CD4-positive, alpha-beta memory T cell (primary cell): ENCODE measurements around the gene B3GALT6. TPM values are rescaled to one million over a fixed set of nuclear protein-coding genes. Genes with fewer than 3 reads are reported as not detected.

Source experiments
- CTCF ChIA-PET: fragments of 350-600 bp; sonication (Branson Sonifier 250); formaldehyde crosslinking; loops from one replicate; lab custom pipeline; 2021; ENCODE audit warnings: inconsistent platforms; ENCODE audit not compliant: partially characterized antibody; lab: Charles Lee
- POLR2A ChIA-PET: fragments of 350-600 bp; sonication (Branson Sonifier 250); formaldehyde crosslinking; loops from one replicate; lab custom pipeline; 2021; ENCODE audit not compliant: partially characterized antibody; lab: Charles Lee
- DNase-seq, 5 donors: peaks; one replicate each; pipeline versions ENCODE4 v3.0.0 to v3.0.0-alpha.2; 2020 to 2022; ENCODE audit warnings: mixed read lengths in 1 of 5
- H3K27ac ChIP-seq: one replicate; pipeline ENCODE4 v1.7.0; 2013; ENCODE audit warnings: low read depth, low read length
- H3K27me3 ChIP-seq: 2 replicates; pipeline ENCODE4 v1.7.0; 2013; ENCODE audit warnings: mild to moderate bottlenecking, low read length, moderate library complexity; ENCODE audit not compliant: insufficient read depth
- H3K36me3 ChIP-seq: 2 replicates; pipeline ENCODE4 v1.7.0; 2013; ENCODE audit warnings: mild to moderate bottlenecking, low read length, moderate library complexity; ENCODE audit not compliant: insufficient read depth
- H3K4me1 ChIP-seq: 2 replicates; pipeline ENCODE4 v1.7.0; 2013; ENCODE audit warnings: mild to moderate bottlenecking, low read length, moderate library complexity; ENCODE audit not compliant: insufficient read depth
- H3K4me3 ChIP-seq, 2 donors: one replicate each; pipeline ENCODE4 v1.7.0; 2013; ENCODE audit warnings: low read length in 2 of 2, mild to moderate bottlenecking in 1 of 2
- H3K9me3 ChIP-seq, 2 donors: one replicate each; pipeline ENCODE4 v1.7.0; 2013; ENCODE audit warnings: low read length in 2 of 2, control low read depth in 1 of 2; ENCODE audit not compliant: control insufficient read depth in 1 of 2
- H3K27ac Mint-ChIP-seq, 7 donors: one replicate each; pipeline ENCODE4 v1.8.0; 2020 to 2021; ENCODE audit warnings: mixed read lengths in 7 of 7, mild to moderate bottlenecking in 6 of 7, inconsistent platforms in 3 of 7, moderate library complexity in 3 of 7
- H3K27me3 Mint-ChIP-seq, 2 donors: one replicate each; pipeline ENCODE4 v1.8.0; 2020 to 2021; ENCODE audit warnings: mixed read lengths in 2 of 2
- H3K36me3 Mint-ChIP-seq, 2 donors: one replicate each; pipeline ENCODE4 v1.8.0; 2020 to 2021; ENCODE audit warnings: mixed read lengths in 2 of 2, inconsistent platforms in 1 of 2, mild to moderate bottlenecking in 1 of 2
- H3K4me1 Mint-ChIP-seq, 4 donors: one replicate each; pipeline ENCODE4 v1.8.0; 2020 to 2021; ENCODE audit warnings: mixed read lengths in 4 of 4, mild to moderate bottlenecking in 1 of 4
- H3K4me3 Mint-ChIP-seq, 8 donors: one replicate each; pipeline ENCODE4 v1.8.0; 2020 to 2021; ENCODE audit warnings: mixed read lengths in 8 of 8, mild to moderate bottlenecking in 7 of 8, moderate library complexity in 6 of 8, inconsistent platforms in 3 of 8
- H3K9me3 Mint-ChIP-seq, 8 donors: one replicate each; pipeline ENCODE4 v1.8.0; 2020 to 2021; ENCODE audit warnings: mixed read lengths in 8 of 8, mild to moderate bottlenecking in 5 of 8, inconsistent platforms in 3 of 8, moderate library complexity in 1 of 8
- intact Hi-C: fragments of 100-400 bp; cut with micrococcal nuclease; formaldehyde crosslinking; loops from one replicate; pipeline ENCODE4 v1.15.1; 2023
- polyA plus RNA-seq, 2 donors: library from polyadenylated mRNA; unstranded; fragments of 300-500 nt; fragmentation: Illumina TruSeq; gene quantifications; one replicate each; pipeline ENCODE4 v1.2.3, GENCODE V29; 2021
- total RNA-seq, 2 experiments: library from RNA; stranded (reverse); gene quantifications; one replicate each; pipeline ENCODE4 v1.2.3, GENCODE V29; 2021

B3GALT6 gene
- total and polyA plus RNA-seq, 4 experiments from 2014 or later, result 5.4 to 23.7 (median 18.7) TPM

- Histone ChIP-seq H3K4me3 (no peak overlapping the region), H3K27me3 (no peaks in the 10 kb centered on the region), H3K9me3 (no peaks in the 10 kb centered on the region), H3K4me1 (peaks cover 11% of the 10 kb centered on the region), H3K36me3 (peaks cover 50% of the 10 kb centered on the region), H3K27ac (no peak overlapping the region)
- Mint-ChIP-seq H3K27ac (peak overlapping the region in 3 of 7 donors; percentile 52 to 57 (median 55)), H3K36me3 (peaks cover 33 to 55% of the 10 kb centered on the region in 2 donors), H3K4me1 (peaks cover 9 to 28% (median 16%) of the 10 kb centered on the region in 4 donors), H3K4me3 (peak overlapping the region in 1 of 8 donors; percentile 20), H3K9me3 (peaks cover 0 to 4% (median 0%) of the 10 kb centered on the region in 8 donors), H3K27me3 (no peaks in the 10 kb centered on the region)
- no peak for DNase-seq
- intact Hi-C loops, result no loop called here
- ChIA-PET CTCF (no interaction called here), POLR2A (no interaction called here)
Observed at GRCh38 chr1:1259540-1259939, 27.5 kb downstream of the B3GALT6 start.

DNA sequence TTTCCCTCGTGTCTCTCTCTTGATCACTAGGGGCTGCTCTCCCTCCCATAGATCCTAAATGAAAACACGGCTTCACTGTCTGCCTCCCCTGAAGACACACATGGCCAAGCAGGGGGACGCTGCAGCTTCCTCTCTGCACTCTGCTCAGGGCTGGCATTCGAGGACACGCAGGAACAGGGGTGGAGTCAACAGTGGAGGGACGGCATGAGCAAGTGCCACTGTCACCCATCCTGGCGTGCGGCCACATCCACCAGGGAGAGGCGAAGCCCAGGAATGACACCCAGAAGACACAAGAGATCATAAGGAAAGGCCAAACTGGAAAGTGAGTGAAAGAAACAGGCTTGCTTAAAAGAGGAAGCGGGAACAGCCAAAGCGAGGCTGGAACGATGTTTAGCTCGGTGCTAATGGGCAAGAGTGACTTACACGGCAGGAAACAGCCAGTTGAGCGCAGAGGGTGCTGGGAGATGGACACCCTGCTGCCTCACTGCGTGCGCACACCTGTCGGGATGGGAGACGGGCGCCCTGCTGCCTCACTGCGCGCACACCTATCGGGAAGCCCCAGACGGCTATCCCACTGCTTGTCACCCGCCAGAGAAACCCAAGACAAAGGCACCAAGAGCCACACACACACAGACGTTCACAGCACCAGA lies 28.0 kb downstream of the B3GALT6 start:
- H3K27ac ChIP-seq, result no peak overlapping the region
- H3K36me3 Mint-ChIP-seq, result peaks cover 36 to 53% of the 10 kb centered on the region in 2 donors
- H3K4me1 ChIP-seq, result peaks cover 11% of the 10 kb centered on the region
- no peak overlapping the region for H3K4me3 ChIP-seq
- H3K9me3 Mint-ChIP-seq, result peaks cover 0 to 4% (median 0%) of the 10 kb centered on the region in 8 donors
- H3K27me3 Mint-ChIP-seq, result no peaks in the 10 kb centered on the region
- peaks cover 46% of the 10 kb centered on the region for H3K36me3 ChIP-seq
- intact Hi-C loops, result no loop called here
- no peak for DNase-seq
- no peaks in the 10 kb centered on the region for H3K9me3 ChIP-seq
- CTCF ChIA-PET, result interaction anchor here (0.7 kb wide), 1 partner anchor 139 kb away, joined by 3 read pairs; no protein-coding TSS in a partner anchor
- H3K27me3 ChIP-seq, result no peaks in the 10 kb centered on the region
- peak overlapping the region in 4 of 7 donors; percentile 55 to 87 (median 71) for H3K27ac Mint-ChIP-seq
- H3K4me1 Mint-ChIP-seq, result peaks cover 11 to 28% (median 18%) of the 10 kb centered on the region in 4 donors
- peak overlapping the region in 1 of 8 donors; percentile 20 for H3K4me3 Mint-ChIP-seq
- POLR2A ChIA-PET, result no interaction called here

- H3K36me3 ChIP-seq, result peaks cover 37% of the 10 kb centered on the region
- H3K36me3 Mint-ChIP-seq, result peaks cover 40 to 50% of the 10 kb centered on the region in 2 donors
Observed at GRCh38 chr1:1260843-1261560, 29.0 kb downstream of the B3GALT6 start.

GRCh38 chr1:1262071-1262470 lies 30.0 kb downstream of the B3GALT6 start:
- CTCF ChIA-PET, result interaction anchor here (1.1 kb wide), 1 partner anchor 139 kb away, joined by 4 read pairs; no protein-coding TSS in a partner anchor
- POLR2A ChIA-PET, result no interaction called here
- H3K4me3 Mint-ChIP-seq, result peak overlapping the region in 1 of 8 donors; percentile 57

More at GRCh38 chr1:1260843-1261560, 29.0 kb downstream of the B3GALT6 start:
- no peaks in the 10 kb centered on the region for H3K27me3 Mint-ChIP-seq
- CTCF ChIA-PET, result interaction anchor here (0.7 kb wide), 1 partner anchor 140 kb away, joined by 3 read pairs; no protein-coding TSS in a partner anchor
- H3K4me1 ChIP-seq, result peaks cover 11% of the 10 kb centered on the region
- POLR2A ChIA-PET, result no interaction called here
- no peak overlapping the region for H3K27ac ChIP-seq
- H3K4me1 Mint-ChIP-seq, result peaks cover 13 to 37% (median 19%) of the 10 kb centered on the region in 4 donors
- no peaks in the 10 kb centered on the region for H3K27me3 ChIP-seq
- DNase-seq, result peak in 1 of 5 donors; percentile 20
- no peaks in the 10 kb centered on the region for H3K9me3 ChIP-seq
- H3K27ac Mint-ChIP-seq, result peak overlapping the region; percentile 69 to 91 (median 85)
- H3K9me3 Mint-ChIP-seq, result peaks cover 0 to 4% (median 0%) of the 10 kb centered on the region in 8 donors
- H3K4me3 Mint-ChIP-seq, result peak overlapping the region in 7 of 8 donors; percentile 28 to 75 (median 52)
- intact Hi-C loops, result no loop called here
- no peak overlapping the region for H3K4me3 ChIP-seq

DNA sequence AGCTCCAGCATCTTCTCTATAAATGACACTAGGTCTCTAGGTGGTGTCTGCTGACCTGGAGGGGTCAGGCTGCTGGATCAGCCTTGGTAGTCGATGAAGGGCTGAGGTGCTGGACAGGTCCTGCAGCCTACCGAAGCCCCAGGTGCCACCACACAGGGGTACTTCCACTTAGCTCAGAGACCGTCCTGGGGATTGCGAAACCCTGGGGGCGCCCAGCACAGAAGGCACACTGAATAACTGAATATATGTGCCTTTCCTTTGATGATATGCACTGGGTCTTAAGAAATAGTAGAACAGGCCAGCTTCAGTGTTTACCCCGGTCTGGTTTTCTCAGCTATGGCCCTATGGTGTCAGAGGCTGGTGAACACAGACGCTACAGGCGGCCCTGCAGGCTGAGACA lies 30.7 kb downstream of the B3GALT6 start:
- H3K4me3 Mint-ChIP-seq, result no peak overlapping the region
- intact Hi-C loops, result no loop called here
- CTCF ChIA-PET, result interaction anchor here (1.1 kb wide), 1 partner anchor 140 kb away, joined by 4 read pairs; no protein-coding TSS in a partner anchor
- H3K27me3 Mint-ChIP-seq, result no peaks in the 10 kb centered on the region
- peaks cover 37 to 50% of the 10 kb centered on the region in 2 donors for H3K36me3 Mint-ChIP-seq
- peaks cover 35% of the 10 kb centered on the region for H3K36me3 ChIP-seq
- H3K9me3 Mint-ChIP-seq, result peaks cover 0 to 4% (median 0%) of the 10 kb centered on the region in 8 donors
- POLR2A ChIA-PET, result no interaction called here
- no peak for DNase-seq
- H3K27me3 ChIP-seq, result no peaks in the 10 kb centered on the region
- H3K4me1 ChIP-seq, result peaks cover 11% of the 10 kb centered on the region
- peaks cover 13 to 38% (median 20%) of the 10 kb centered on the region in 4 donors for H3K4me1 Mint-ChIP-seq
- H3K9me3 ChIP-seq, result no peaks in the 10 kb centered on the region
- H3K27ac ChIP-seq, result no peak overlapping the region
- peak overlapping the region in 3 of 7 donors; percentile 53 to 68 (median 60) for H3K27ac Mint-ChIP-seq
- H3K4me3 ChIP-seq, result no peak overlapping the region

More at GRCh38 chr1:1262071-1262470, 30.0 kb downstream of the B3GALT6 start:
- intact Hi-C loops, result no loop called here
- Histone ChIP-seq H3K27ac (no peak overlapping the region), H3K9me3 (no peaks in the 10 kb centered on the region), H3K36me3 (peaks cover 35% of the 10 kb centered on the region), H3K4me3 (no peak overlapping the region), H3K4me1 (peaks cover 11% of the 10 kb centered on the region), H3K27me3 (no peaks in the 10 kb centered on the region)
- H3K27me3 Mint-ChIP-seq, result no peaks in the 10 kb centered on the region
- H3K4me1 Mint-ChIP-seq, result peaks cover 13 to 38% (median 20%) of the 10 kb centered on the region in 4 donors
- no peak for DNase-seq
- peak overlapping the region in 1 of 7 donors; percentile 87 for H3K27ac Mint-ChIP-seq
- peaks cover 0 to 4% (median 0%) of the 10 kb centered on the region in 8 donors for H3K9me3 Mint-ChIP-seq
- peaks cover 39 to 48% of the 10 kb centered on the region in 2 donors for H3K36me3 Mint-ChIP-seq

DNA sequence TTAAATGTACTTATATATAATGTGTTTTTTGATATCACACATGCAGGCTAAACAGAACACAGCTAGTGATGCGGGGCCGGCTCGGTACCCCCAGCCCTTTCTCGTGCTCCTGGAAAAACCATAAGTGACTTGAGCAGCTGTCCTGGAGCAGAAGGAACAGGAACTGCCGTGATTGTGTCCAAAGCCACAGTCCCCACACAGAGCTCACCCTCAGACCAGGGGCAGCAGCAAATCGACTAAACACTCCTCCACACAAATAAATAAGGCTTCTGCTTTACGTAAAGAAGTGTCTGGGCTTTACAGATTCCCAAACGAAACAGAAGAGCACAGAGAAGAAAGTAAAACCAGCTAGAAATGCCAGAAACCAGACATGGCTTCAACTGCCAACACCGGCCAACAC lies 32.0 kb downstream of the B3GALT6 start:
- Mint-ChIP-seq H3K4me1 (peaks cover 16 to 45% (median 18%) of the 10 kb centered on the region in 4 donors), H3K36me3 (peaks cover 36 to 49% of the 10 kb centered on the region in 2 donors)
- CTCF ChIA-PET, result interaction anchor here (1.2 kb wide), 1 partner anchor 141 kb away, joined by 3 read pairs; no protein-coding TSS in a partner anchor

More for the DNA sequence above, 32.0 kb downstream of the B3GALT6 start:
- peaks cover 11% of the 10 kb centered on the region for H3K4me1 ChIP-seq
- no peaks in the 10 kb centered on the region for H3K9me3 ChIP-seq
- Mint-ChIP-seq H3K27me3 (no peaks in the 10 kb centered on the region), H3K4me3 (no peak overlapping the region), H3K27ac (no peak overlapping the region), H3K9me3 (peaks cover 0 to 4% (median 0%) of the 10 kb centered on the region in 8 donors)
- POLR2A ChIA-PET, result no interaction called here
- intact Hi-C loops, result no loop called here
- no peak for DNase-seq
- peaks cover 35% of the 10 kb centered on the region for H3K36me3 ChIP-seq
- no peak overlapping the region for H3K4me3 ChIP-seq
- no peaks in the 10 kb centered on the region for H3K27me3 ChIP-seq
- no peak overlapping the region for H3K27ac ChIP-seq
